Activated T-helper 17 cell treated with anti-CD3 and anti-CD28 coated beads, Interleukin-2, amount 50 U/mL, for 72 hours (primary cell): ENCODE measurements around the gene ARPC2. TPM values are rescaled to one million over a fixed set of nuclear protein-coding genes. Genes with fewer than 3 reads are reported as not detected.
"Not testable (repeated sequence)": the region's sequence is repeated elsewhere in the genome, so short reads cannot be mapped to it uniquely, and the experiment has no call there.

Experiments
- ATAC-seq: fragments of 150-1000 bp; cut with Tn5 transposase; replicated peaks from 2 replicates; pipeline ENCODE4 v1.10.0; 2021; ENCODE audit warnings: mild to moderate bottlenecking, moderate library complexity
- H3K27ac Mint-ChIP-seq: one replicate; pipeline ENCODE4 v1.8.0; 2022; ENCODE audit warnings: mixed read lengths
- H3K27me3 Mint-ChIP-seq: one replicate; pipeline ENCODE4 v1.8.0; 2022; ENCODE audit warnings: mixed read lengths
- H3K36me3 Mint-ChIP-seq: one replicate; pipeline ENCODE4 v1.8.0; 2022; ENCODE audit warnings: low read depth, mild to moderate bottlenecking, mixed read lengths
- H3K4me1 Mint-ChIP-seq: one replicate; pipeline ENCODE4 v1.8.0; 2022; ENCODE audit warnings: mixed read lengths
- H3K4me3 Mint-ChIP-seq: one replicate; pipeline ENCODE4 v1.8.0; 2022; ENCODE audit warnings: mild to moderate bottlenecking, mixed read lengths
- H3K9me3 Mint-ChIP-seq: one replicate; pipeline ENCODE4 v1.8.0; 2022; ENCODE audit warnings: mixed read lengths
- total RNA-seq, 2 donors: library from RNA; stranded (reverse); gene quantifications; one replicate each; pipeline ENCODE4 v1.2.3, GENCODE V29; 2022

Gene ARPC2
- total RNA-seq: 100 to 1,000 TPM; 679 to 681 TPM

DNA sequence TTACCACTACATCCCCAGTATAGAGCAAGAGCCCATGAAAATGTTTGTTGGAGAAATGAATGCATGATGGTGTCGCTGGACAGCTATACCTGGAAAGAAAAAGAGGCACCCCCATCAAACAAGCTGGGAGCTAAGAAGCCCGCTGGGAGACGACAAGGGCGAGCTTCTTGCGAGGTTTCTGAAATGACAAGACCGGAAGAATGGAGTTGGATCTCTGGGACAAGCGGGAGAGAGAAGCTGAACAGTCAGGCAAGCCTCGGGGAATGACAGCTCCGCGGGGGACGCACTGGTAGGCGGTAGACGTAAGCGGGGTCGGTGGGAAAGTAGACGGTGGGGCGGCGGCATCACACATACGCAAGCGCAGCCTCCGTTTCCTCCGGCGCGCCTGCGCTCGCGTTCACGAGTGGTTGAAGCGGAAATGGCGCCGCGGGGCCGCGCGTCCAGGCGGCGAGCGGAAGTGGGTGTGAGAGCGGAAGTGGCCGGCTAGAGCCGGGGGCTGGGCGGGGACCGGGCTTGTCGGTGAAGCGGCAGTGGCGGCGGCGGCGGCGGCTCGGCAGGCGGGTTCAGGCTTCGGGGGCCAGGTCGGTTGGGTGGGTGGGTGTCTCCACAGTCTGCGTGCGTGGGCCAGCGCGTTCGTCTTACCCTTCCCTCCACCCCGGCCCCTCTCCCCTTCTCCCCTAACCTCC, at the start of gene ARPC2:
Gene ARPC2, plus strand, starts transcription at position 516 of the 686 bp plus-strand sequence. CDS start 282 bp downstream, outside the sequence.
- Mint-ChIP-seq H3K27me3 (no peaks in the 10 kb centered on the region), H3K36me3 (peaks cover 53% of the 10 kb centered on the region), H3K27ac (peak within 1 kb of the TSS; percentile 93), H3K4me1 (peaks cover 22% of the 10 kb centered on the region), H3K9me3 (no peaks in the 10 kb centered on the region), H3K4me3 (peak within 1 kb of the TSS; percentile 91)
- peak; percentile 74 for ATAC-seq

DNA sequence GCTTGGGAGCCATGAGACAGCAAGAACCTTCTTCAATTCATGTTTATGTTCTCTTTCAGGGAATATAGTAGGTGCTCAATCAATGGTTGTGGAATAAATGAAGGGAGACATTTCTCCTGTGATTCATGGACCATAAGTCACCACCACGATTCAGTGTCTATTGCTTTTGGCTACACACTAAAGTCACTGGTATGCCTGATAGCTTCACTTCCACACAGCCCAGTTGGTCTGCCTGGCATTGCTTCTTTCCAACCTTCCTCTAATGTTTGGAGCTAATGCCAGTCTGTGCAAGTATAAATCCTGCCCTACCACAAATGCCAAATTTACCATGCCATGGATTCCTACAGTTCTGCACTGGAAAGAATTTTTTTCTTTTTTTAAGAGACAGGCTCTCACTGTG, 49.0 kb upstream of the ARPC2 start:
- peaks cover 5% of the 10 kb centered on the region for H3K27me3 Mint-ChIP-seq
- ATAC-seq: no peak
- H3K36me3 Mint-ChIP-seq: no peaks in the 10 kb centered on the region
- H3K4me3 Mint-ChIP-seq: no peak overlapping the region
- H3K9me3 Mint-ChIP-seq: no peaks in the 10 kb centered on the region
- peaks cover 9% of the 10 kb centered on the region for H3K4me1 Mint-ChIP-seq
- H3K27ac Mint-ChIP-seq: no peak overlapping the region

DNA sequence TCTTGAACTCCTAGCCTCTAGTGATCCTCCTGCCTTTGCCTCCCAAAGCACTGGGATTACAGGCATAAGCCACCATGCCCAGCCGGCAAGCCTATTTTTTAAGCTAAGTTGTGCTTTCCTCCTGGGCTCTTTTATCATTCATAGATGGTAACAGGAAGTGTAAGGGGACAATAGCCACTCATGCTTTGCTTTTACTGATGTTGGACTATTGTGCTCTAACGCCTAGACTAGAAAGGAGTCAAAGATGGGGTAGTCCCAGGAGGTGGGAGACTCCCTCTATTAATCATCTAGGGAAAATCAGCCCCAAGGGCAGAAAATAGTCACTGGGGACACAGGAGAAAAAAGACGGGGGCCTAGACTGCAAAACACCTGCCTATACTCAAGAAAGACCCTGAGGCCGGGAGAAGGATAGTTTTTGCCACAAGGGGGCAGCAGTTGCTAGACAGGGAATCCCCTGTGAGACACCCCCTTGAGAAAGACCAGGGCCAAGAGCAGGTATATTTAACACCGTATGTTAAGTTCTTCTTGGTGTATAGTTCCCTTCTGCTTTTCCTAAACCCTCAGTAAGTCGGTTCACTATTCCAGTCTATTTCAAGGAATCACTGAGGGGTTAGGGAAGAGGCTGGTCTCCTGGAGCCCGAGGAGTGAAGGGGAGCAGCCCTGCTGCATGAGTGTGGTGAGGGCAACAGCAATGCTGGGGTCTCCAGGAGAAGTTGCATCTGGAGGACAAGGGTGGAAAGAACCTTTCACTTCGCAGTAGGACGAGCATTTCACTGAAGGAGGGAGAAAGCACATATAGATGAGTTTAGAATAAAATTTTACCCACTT, 48.1 kb upstream of the ARPC2 start:
- no peak overlapping the region for H3K27ac Mint-ChIP-seq
- ATAC-seq: peak; percentile 58

DNA sequence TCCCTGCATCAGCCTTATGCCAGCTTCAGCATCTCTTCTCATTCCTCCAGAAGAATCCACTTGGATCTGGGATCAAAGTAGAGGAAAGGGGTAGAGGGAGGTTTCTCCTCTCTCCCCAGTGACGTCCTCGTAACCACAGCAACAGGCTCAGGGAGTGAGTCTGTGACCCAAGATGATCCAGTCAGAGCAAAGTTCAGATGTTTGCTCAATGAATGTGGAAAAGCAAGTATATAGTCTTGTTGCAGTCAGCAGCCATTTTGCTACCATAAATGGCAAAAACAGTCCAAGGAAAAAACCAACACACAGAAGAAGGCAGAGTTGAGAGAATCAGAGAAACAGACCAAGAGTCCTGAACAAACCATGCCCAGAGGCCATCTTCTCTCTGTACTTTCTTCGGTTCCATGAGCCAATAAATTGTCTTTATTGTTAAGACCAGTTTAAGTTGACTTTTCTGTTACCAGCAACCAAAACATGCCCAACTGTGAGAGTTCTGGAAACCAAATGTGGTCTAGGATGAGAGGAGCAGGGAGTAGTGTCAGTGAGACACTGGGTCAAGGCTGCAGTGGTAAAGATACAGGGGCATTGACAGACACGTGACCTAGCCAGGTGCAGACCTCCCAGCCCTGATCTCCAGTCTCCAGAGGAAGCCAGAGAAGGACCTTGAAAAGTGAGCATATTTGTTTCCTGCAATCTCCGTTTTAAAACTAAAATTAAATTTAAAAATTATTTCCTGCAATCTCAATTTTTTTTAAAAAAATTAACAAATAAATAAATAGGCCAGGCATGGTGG, 47.0 kb upstream of the ARPC2 start:
- ATAC-seq: no peak
- Mint-ChIP-seq H3K27me3 (peaks cover 5% of the 10 kb centered on the region), H3K4me1 (peaks cover 9% of the 10 kb centered on the region), H3K4me3 (no peak overlapping the region), H3K36me3 (no peaks in the 10 kb centered on the region), H3K9me3 (no peaks in the 10 kb centered on the region), H3K27ac (no peak overlapping the region)

More for the DNA sequence above, 48.1 kb upstream of the ARPC2 start:
- Mint-ChIP-seq H3K4me1 (peaks cover 9% of the 10 kb centered on the region), H3K27me3 (peaks cover 5% of the 10 kb centered on the region), H3K36me3 (no peaks in the 10 kb centered on the region), H3K4me3 (no peak overlapping the region), H3K9me3 (no peaks in the 10 kb centered on the region)

DNA sequence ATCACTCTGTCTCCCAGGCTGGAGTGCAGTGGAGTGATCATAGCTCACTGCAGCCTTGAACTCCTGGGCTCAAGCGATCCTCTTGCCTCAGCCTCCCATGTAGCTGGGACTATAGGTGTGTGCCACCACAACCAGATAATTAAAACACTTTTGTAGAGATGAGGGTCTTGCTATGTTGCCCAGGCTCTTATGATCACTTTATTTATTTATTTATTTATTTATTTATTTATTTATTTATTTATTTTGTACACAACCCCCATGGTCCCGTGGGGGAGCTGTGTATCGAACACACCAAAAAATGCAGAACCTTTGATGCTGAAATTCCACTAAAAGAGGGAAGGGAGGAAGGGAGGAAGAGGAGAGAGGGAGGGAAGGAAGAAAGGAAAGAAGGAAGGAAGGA, 45.2 kb upstream of the ARPC2 start:
- not testable (repeated sequence) for H3K27me3 Mint-ChIP-seq, H3K4me1 Mint-ChIP-seq, H3K27ac Mint-ChIP-seq, H3K36me3 Mint-ChIP-seq, H3K9me3 Mint-ChIP-seq, ATAC-seq, H3K4me3 Mint-ChIP-seq

DNA sequence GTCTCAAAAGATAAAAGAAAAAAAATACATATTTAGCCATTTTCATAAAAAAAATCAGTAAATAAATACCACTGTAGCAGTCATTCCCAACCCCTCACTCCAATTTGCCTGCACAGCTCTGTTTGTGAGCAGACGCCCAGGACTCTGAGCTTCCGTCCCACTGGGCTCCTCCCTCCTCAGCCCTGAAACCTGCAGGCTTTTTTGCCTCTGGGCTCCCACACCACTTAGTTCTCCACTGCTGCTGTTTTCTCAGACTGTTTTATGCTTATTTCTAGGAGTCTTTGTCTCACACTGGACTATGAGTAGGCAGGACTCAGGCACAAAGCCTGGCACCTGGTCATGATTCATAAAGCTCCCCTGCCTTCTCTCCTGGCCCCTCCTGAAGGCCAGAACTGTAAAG, 44.1 kb upstream of the ARPC2 start:
- no peak overlapping the region for H3K4me3 Mint-ChIP-seq
- no peak overlapping the region for H3K27ac Mint-ChIP-seq
- H3K36me3 Mint-ChIP-seq: no peaks in the 10 kb centered on the region
- H3K27me3 Mint-ChIP-seq: peaks cover 5% of the 10 kb centered on the region
- no peaks in the 10 kb centered on the region for H3K9me3 Mint-ChIP-seq
- H3K4me1 Mint-ChIP-seq: no peaks in the 10 kb centered on the region
- no peak for ATAC-seq

DNA sequence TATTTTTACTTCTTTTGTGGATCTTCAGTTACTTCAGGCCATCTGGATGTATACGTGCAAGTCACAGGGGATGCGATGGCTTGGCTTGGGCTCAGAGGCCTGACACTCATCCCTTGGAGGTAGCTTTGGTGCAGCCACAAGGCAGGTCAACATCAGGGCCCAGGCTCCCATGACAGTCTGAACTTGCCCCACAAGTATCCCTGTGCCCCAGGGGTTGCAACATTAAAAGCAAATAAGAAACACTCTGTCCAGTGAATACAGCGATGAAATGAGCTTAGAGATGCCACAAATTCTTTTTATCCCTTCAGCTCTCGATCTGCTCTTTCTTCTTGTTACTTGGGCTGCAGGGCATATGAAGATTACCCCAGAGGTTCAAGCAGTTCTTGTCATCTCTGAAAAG, 37.2 kb upstream of the ARPC2 start:
- Mint-ChIP-seq H3K4me1 (no peaks in the 10 kb centered on the region), H3K4me3 (no peak overlapping the region), H3K27me3 (peaks cover 4% of the 10 kb centered on the region), H3K36me3 (no peaks in the 10 kb centered on the region), H3K27ac (no peak overlapping the region), H3K9me3 (no peaks in the 10 kb centered on the region)
- no peak for ATAC-seq

DNA sequence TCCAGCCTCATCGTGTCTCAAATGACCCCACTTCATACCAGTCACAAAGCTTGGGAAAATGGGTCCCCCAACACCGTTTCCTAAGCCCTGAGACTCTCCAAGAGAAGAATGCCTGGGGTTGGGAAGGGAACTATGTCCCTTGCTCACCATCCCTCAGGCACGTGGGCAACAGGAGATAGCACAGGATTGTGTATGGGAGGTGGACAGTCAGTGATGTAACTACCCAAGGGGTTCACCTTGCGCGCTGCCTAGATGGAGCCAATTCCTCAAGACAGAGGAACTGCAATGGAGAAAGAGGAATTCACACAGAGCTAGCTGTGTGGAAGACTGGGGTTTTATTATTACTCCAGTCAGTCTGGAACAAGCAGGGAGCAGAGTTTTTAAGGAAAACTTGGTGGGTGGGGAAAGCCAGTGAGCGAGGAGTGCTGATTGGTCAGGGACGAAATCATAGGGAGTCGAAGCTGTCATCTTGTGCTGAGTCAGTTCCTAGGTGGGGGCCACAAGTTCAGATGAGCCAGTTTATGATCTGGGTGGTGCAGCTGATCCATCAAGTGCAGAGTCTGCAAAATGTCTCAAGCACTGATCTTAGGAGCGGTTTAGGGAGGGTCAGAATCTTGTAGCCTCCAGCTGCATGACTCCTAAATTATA, 36.4 kb upstream of the ARPC2 start:
- Mint-ChIP-seq H3K4me1 (no peaks in the 10 kb centered on the region), H3K36me3 (no peaks in the 10 kb centered on the region), H3K27me3 (peaks cover 4% of the 10 kb centered on the region), H3K9me3 (no peaks in the 10 kb centered on the region), H3K4me3 (no peak overlapping the region), H3K27ac (no peak overlapping the region)
- no peak for ATAC-seq

DNA sequence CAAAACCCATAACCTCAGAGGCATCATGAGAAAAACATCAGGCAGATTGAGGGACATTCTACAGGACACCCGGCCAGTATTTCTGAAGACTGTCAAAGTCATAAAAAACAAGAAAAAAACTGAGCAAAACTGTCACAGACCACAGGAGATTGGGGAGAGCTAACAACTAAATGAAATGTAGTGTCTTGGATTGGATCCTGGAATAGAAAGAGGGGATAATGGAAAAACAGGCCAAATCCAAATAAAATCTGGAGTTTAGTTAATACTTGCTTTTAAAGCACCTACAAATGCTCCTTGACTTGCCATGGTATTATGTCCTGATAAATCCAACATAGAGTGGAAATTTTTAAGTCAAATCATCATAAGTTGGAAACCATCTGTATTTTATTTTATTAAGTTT, 32.7 kb upstream of the ARPC2 start:
- no peaks in the 10 kb centered on the region for H3K4me1 Mint-ChIP-seq

DNA sequence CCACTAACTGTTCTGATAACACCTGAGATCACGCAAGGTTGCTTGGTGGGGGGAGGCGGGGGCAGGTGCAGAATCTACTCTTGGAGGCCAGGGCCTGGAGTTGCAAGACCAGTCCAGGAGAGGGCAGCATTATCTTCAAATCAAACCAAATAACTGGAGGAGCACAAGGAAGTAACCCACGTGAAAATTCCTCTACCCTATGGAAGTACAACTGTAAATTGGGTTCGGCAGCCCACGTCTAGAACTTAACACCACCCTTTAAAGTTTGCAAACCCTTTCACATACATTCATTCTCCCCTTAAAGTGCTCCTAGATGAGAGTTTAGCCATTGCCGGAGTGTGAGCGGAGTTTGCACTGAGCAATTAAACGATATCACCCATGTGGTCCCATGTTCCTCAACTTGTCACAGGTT, 30.6 kb upstream of the ARPC2 start:
- peak; percentile 90 for ATAC-seq
- H3K4me3 Mint-ChIP-seq: no peak overlapping the region
- no peaks in the 10 kb centered on the region for H3K27me3 Mint-ChIP-seq
- H3K27ac Mint-ChIP-seq: no peak overlapping the region
- H3K36me3 Mint-ChIP-seq: no peaks in the 10 kb centered on the region
- H3K4me1 Mint-ChIP-seq: no peaks in the 10 kb centered on the region
- H3K9me3 Mint-ChIP-seq: no peaks in the 10 kb centered on the region

More for the DNA sequence above, 32.7 kb upstream of the ARPC2 start:
- H3K4me3 Mint-ChIP-seq: no peak overlapping the region
- no peak overlapping the region for H3K27ac Mint-ChIP-seq
- no peaks in the 10 kb centered on the region for H3K9me3 Mint-ChIP-seq
- ATAC-seq: no peak
- no peaks in the 10 kb centered on the region for H3K27me3 Mint-ChIP-seq
- H3K36me3 Mint-ChIP-seq: no peaks in the 10 kb centered on the region

DNA sequence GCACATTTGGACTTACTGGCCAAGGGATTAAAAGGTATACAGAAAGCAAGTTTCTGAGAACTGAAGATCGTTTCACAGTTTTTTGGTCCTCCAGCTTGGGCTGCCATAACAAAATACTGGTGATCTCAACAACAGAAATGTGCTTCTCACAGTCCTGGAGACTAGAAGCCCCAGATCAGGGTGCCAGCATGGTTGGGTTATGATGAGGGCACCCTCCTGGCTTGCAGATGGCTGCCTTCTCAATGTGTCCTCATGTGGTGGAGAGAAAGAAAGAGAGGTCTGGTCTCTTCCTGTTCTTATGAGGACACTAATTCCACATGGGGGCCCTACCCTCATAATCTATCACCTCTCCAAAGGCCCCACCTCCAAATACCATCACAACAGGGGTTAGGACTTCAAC, 30.1 kb upstream of the ARPC2 start:
- Mint-ChIP-seq H3K9me3 (no peaks in the 10 kb centered on the region), H3K27me3 (no peaks in the 10 kb centered on the region), H3K36me3 (no peaks in the 10 kb centered on the region), H3K4me1 (no peaks in the 10 kb centered on the region), H3K27ac (no peak overlapping the region), H3K4me3 (no peak overlapping the region)
- no peak for ATAC-seq

DNA sequence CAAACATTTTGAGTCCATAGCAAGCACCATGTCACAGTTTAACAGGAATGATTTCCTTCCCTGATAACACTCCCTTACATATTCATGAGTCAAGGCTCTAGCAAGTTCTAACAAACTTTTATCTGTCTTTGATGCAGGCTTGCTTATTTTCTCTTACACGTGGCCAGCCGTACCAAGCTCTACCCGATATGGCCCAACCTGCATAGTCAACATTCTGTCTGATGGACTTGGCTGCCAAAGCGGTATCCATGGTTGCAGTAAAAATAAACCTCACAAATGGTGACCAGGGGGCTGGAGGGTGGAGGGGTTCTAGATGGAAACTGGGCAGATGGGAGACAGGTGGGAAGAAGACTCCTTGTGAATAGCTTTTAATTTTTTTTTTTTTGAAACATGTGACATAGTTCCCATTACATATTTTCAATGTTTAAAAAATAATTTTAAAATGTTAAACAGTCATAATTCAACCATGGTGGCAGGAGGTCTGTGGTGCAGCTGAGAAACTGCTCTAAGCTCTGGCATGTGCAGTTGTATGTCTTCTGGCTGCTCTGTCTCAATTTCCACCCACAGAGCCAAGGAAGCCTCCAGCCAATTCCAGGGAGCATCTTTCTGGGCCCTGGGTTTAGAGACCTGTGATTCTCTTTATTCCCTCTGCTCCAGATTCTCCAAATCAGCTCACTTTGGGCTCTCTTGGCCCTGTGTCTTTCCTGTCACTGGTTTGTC, 29.5 kb upstream of the ARPC2 start:
- H3K27ac Mint-ChIP-seq: no peak overlapping the region
- H3K9me3 Mint-ChIP-seq: no peaks in the 10 kb centered on the region

DNA sequence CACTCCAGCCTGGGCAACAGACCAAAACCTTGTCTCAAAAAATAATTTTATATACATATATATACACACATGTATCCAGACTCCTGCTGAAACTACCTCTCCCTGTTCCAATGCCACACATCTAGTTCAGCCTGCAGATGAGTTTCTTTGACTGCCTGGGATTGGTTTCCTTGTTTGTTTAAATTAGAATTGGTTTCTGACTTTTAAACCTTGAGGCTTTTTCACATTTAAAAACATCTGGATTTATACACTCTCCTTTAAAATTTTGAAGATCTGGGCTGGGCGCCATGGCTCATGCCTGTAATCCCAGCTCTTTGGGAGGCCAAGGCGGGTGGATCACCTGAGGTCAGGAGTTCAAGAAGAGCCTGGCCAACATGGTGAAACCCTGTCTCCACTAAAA, 28.5 kb upstream of the ARPC2 start:
- Mint-ChIP-seq H3K4me1 (no peaks in the 10 kb centered on the region), H3K27me3 (no peaks in the 10 kb centered on the region), H3K4me3 (no peak overlapping the region), H3K36me3 (no peaks in the 10 kb centered on the region), H3K9me3 (no peaks in the 10 kb centered on the region), H3K27ac (no peak overlapping the region)
- no peak for ATAC-seq

More for the DNA sequence above, 29.5 kb upstream of the ARPC2 start:
- Mint-ChIP-seq H3K4me3 (no peak overlapping the region), H3K36me3 (no peaks in the 10 kb centered on the region), H3K27me3 (no peaks in the 10 kb centered on the region), H3K4me1 (no peaks in the 10 kb centered on the region)
- no peak for ATAC-seq
